HS-5 (cell line): ENCODE measurements around the gene FBXL4.

Experiments
- DNase-seq: peaks from one replicate; pipeline ENCODE4 v3.0.0-alpha.2; 2012; ENCODE audit warnings: low read depth

The FBXL4 gene

GRCh38 chr6:98947411-98948292 lies at the start of gene FBXL4:
TSS of gene FBXL4 (minus strand) at chr6:98947946. CDS start at chr6:98926988, 20,958 bp downstream.
- DNase-seq, result no peak

- no peak for DNase-seq
Observed at GRCh38 chr6:98995116-98995515, 47.4 kb upstream of the FBXL4 start.

- DNase-seq, result no peak
Observed at GRCh38 chr6:98992535-98992934, 44.8 kb upstream of the FBXL4 start.

GRCh38 chr6:98986071-98986615 lies 38.4 kb upstream of the FBXL4 start:
- DNase-seq, result no peak

- no peak for DNase-seq
Observed at GRCh38 chr6:98985391-98985790, 37.6 kb upstream of the FBXL4 start.

- no peak for DNase-seq
Observed at GRCh38 chr6:98984121-98984520, 36.4 kb upstream of the FBXL4 start.

GRCh38 chr6:98981473-98981872 lies 33.7 kb upstream of the FBXL4 start:
- no peak for DNase-seq

- no peak for DNase-seq
Observed at GRCh38 chr6:98980819-98981218, 33.1 kb upstream of the FBXL4 start.

GRCh38 chr6:98977671-98978292 lies 30.0 kb upstream of the FBXL4 start:
- DNase-seq, result no peak

- DNase-seq, result no peak
Observed at GRCh38 chr6:98976674-98977385, 29.1 kb upstream of the FBXL4 start.

GRCh38 chr6:98975421-98975820 lies 27.7 kb upstream of the FBXL4 start:
- DNase-seq, result no peak

GRCh38 chr6:98974309-98974708 lies 26.6 kb upstream of the FBXL4 start:
- no peak for DNase-seq

- DNase-seq, result no peak
Observed at GRCh38 chr6:98973571-98973970, 25.8 kb upstream of the FBXL4 start.

GRCh38 chr6:98971303-98971702 lies 23.6 kb upstream of the FBXL4 start:
- DNase-seq, result no peak

GRCh38 chr6:98970469-98970868 lies 22.7 kb upstream of the FBXL4 start:
- no peak for DNase-seq

- no peak for DNase-seq
Observed at GRCh38 chr6:98967616-98968015, 19.9 kb upstream of the FBXL4 start.

GRCh38 chr6:98959631-98960030 lies 11.9 kb upstream of the FBXL4 start:
- no peak for DNase-seq

- no peak for DNase-seq
Observed at GRCh38 chr6:98958776-98959175, 11.0 kb upstream of the FBXL4 start.

GRCh38 chr6:98957450-98957849 lies 9.7 kb upstream of the FBXL4 start:
- peak; percentile 51 for DNase-seq

GRCh38 chr6:98949589-98949988 lies 1.8 kb upstream of the FBXL4 start:
- no peak for DNase-seq

GRCh38 chr6:98946879-98947410 lies 801 bp downstream of the FBXL4 start:
- no peak for DNase-seq

GRCh38 chr6:98946266-98946878 lies 1.4 kb downstream of the FBXL4 start:
- no peak for DNase-seq
